ENCODE results near the gene OR1F1.

DNA sequence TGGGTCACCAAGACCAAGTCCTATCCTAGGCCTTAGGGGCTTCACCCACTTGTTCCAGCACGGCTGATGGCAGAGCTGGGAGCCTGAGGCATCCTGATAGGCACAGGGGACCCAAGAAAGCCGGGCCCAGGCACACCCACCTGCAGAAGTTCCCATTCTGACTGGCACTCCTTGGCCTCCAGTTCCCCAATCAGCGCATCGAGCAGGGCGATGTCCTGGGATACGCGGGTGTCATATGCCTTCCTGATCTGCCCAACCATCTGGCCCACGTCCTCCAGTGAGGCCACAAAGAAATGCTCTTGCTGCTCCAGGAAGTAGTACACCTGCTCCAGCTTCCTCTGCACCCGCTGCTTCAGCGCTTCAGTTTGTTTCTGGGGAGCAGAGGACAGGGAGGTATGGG, 58.9 kb downstream of the OR1F1 start:
- TF ChIP-seq, protein P1, sequence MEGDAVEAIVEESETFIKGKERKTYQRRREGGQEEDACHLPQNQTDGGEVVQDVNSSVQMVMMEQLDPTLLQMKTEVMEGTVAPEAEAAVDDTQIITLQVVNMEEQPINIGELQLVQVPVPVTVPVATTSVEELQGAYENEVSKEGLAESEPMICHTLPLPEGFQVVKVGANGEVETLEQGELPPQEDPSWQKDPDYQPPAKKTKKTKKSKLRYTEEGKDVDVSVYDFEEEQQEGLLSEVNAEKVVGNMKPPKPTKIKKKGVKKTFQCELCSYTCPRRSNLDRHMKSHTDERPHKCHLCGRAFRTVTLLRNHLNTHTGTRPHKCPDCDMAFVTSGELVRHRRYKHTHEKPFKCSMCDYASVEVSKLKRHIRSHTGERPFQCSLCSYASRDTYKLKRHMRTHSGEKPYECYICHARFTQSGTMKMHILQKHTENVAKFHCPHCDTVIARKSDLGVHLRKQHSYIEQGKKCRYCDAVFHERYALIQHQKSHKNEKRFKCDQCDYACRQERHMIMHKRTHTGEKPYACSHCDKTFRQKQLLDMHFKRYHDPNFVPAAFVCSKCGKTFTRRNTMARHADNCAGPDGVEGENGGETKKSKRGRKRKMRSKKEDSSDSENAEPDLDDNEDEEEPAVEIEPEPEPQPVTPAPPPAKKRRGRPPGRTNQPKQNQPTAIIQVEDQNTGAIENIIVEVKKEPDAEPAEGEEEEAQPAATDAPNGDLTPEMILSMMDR (IDR thresholded peaks at IDR 0.05), result no peak
- no peak for TF ChIP-seq POLR2AphosphoS5 (IDR thresholded peaks at IDR 0.05)
